H1 (cell line): ENCODE results near the gene ABLIM1. TPM values are rescaled to one million over a fixed set of nuclear protein-coding genes. Genes with fewer than 3 reads are reported as not detected.

Source experiments
- CTCF ChIA-PET: fragments of 300-600 bp; sonication (Branson Sonifier 250); formaldehyde crosslinking; loops from one replicate; lab custom pipeline; 2021; ENCODE audit not compliant: partially characterized antibody; lab: Charles Lee
- POLR2A ChIA-PET: fragments of 300-600 bp; sonication (Branson Sonifier 250); formaldehyde crosslinking; loops from one replicate; lab custom pipeline; 2021; ENCODE audit warnings: inconsistent platforms; ENCODE audit not compliant: partially characterized antibody; lab: Charles Lee
- DNase-seq, 2 experiments: peaks; one replicate each; pipeline versions ENCODE4 v3.0.0 to v3.0.0-alpha.2; 2010 to 2022; ENCODE audit warnings: low spot score in 2 of 2, low read depth in 1 of 2, mixed read lengths in 1 of 2
- FAIRE-seq: peaks from 2 replicates; lab custom pipeline; 2011; peaks lifted over from hg19 to GRCh38; lab: Jason Lieb, UNC
- H2AFZ ChIP-seq: 2 replicates; pipeline ENCODE4 v1.8.1; 2012; ENCODE audit warnings: low read length, inconsistent platforms
- H2AK5ac ChIP-seq: 2 replicates; pipeline ENCODE4 v1.6.1; 2013; ENCODE audit warnings: low read depth, low read length
- H2BK120ac ChIP-seq: replicated peaks from 2 replicates; pipeline ENCODE3; 2013; ENCODE audit warnings: low read depth, low read length, inconsistent platforms
- H2BK12ac ChIP-seq: 2 replicates; pipeline ENCODE4 v1.6.1; 2013; ENCODE audit warnings: low read depth, low read length
- H2BK15ac ChIP-seq: 2 replicates; pipeline ENCODE4 v1.6.1; 2013; ENCODE audit warnings: low read length
- H2BK20ac ChIP-seq: 2 replicates; pipeline ENCODE4 v1.6.1; 2013; ENCODE audit warnings: low read length
- H2BK5ac ChIP-seq: 2 replicates; pipeline ENCODE4 v1.6.1; 2013; ENCODE audit warnings: low read depth, low read length
- H3K14ac ChIP-seq: 2 replicates; pipeline ENCODE4 v1.6.1; 2013; ENCODE audit warnings: inconsistent platforms; ENCODE audit not compliant: insufficient read length
- H3K18ac ChIP-seq: 2 replicates; pipeline ENCODE4 v1.6.1; 2013; ENCODE audit warnings: low read length; ENCODE audit errors: extremely low read depth
- H3K23ac ChIP-seq: 2 replicates; pipeline ENCODE4 v1.6.1; 2013; ENCODE audit warnings: inconsistent platforms; ENCODE audit not compliant: insufficient read length
- H3K23me2 ChIP-seq: 2 replicates; pipeline ENCODE4 v1.6.1; 2013; ENCODE audit warnings: low read depth, low read length
- H3K27ac ChIP-seq: 2 replicates; pipeline ENCODE4 v1.6.1; 2011; ENCODE audit warnings: low read depth, low read length, inconsistent platforms
- H3K27me3 ChIP-seq, 4 experiments: replicated peaks in 1 of 4; 1 replicate in 1 of 4; 2 replicates in 3 of 4; pipeline versions ENCODE4 v1.6.1 to v1.8.1; 2011 to 2013; ENCODE audit warnings: low read length in 3 of 4, mild to moderate bottlenecking in 3 of 4, inconsistent platforms in 2 of 4, mixed read lengths in 2 of 4, moderate library complexity in 1 of 4; ENCODE audit not compliant: control insufficient read depth in 3 of 4, insufficient read depth in 3 of 4; ENCODE audit errors: extremely low read depth in 1 of 4
- H3K36me3 ChIP-seq, 4 experiments: 2 replicates each; pipeline versions ENCODE4 v1.6.1 to v1.8.1; 2011 to 2013; ENCODE audit warnings: mild to moderate bottlenecking in 4 of 4, low read length in 3 of 4, moderate library complexity in 2 of 4, control low read depth in 1 of 4, inconsistent platforms in 1 of 4; ENCODE audit not compliant: insufficient read depth in 4 of 4, control insufficient read depth in 2 of 4
- H3K4ac ChIP-seq: replicated peaks from 2 replicates; pipeline ENCODE3; 2013; ENCODE audit warnings: low read length, low read depth, mixed read lengths, inconsistent platforms; ENCODE audit not compliant: insufficient read length
- H3K4me1 ChIP-seq, 4 experiments: replicated peaks in 1 of 4; 1 replicate in 1 of 4; 2 replicates in 3 of 4; pipeline versions ENCODE4 v1.6.1 to v1.8.1; 2011 to 2013; ENCODE audit warnings: low read length in 3 of 4, inconsistent platforms in 2 of 4, mixed read lengths in 1 of 4; ENCODE audit not compliant: insufficient read depth in 4 of 4, control insufficient read depth in 3 of 4
- H3K4me2 ChIP-seq, 2 experiments: 2 replicates each; pipeline versions ENCODE4 v1.6.1 to v1.8.1; 2011 to 2013; ENCODE audit warnings: low read depth in 2 of 2, low read length in 2 of 2, control low read depth in 1 of 2, inconsistent platforms in 1 of 2, mild to moderate bottlenecking in 1 of 2; ENCODE audit not compliant: insufficient read depth in 1 of 2
- H3K4me3 ChIP-seq, 4 experiments: fragments of 200-600, 300-600 bp in 1 of 4; sonication (generic), shearing (Covaris generic), sonication (Bioruptor Twin) in 1 of 4; 2 replicates each; pipeline versions ENCODE4 v1.5.1 to v1.8.1; 2011 to 2016; ENCODE audit warnings: low read length in 4 of 4, low read depth in 3 of 4, control low read depth in 2 of 4, inconsistent platforms in 2 of 4, mild to moderate bottlenecking in 2 of 4, mixed read lengths in 1 of 4, moderate library complexity in 1 of 4; ENCODE audit not compliant: insufficient read depth in 2 of 4; ENCODE audit errors: extremely low read depth in 1 of 4
- H3K56ac ChIP-seq: replicated peaks from 2 replicates; pipeline ENCODE3; 2013; ENCODE audit warnings: low read depth, mild to moderate bottlenecking, mixed read lengths, low read length, inconsistent platforms; ENCODE audit not compliant: insufficient read length
- H3K79me1 ChIP-seq: 2 replicates; pipeline ENCODE4 v1.6.1; 2013; ENCODE audit warnings: low read depth, low read length, control low read depth
- H3K79me2 ChIP-seq, 2 experiments: 2 replicates each; pipeline versions ENCODE4 v1.6.1 to v1.8.1; 2012 to 2013; ENCODE audit warnings: low read length in 2 of 2, mild to moderate bottlenecking in 2 of 2, inconsistent platforms in 1 of 2; ENCODE audit not compliant: insufficient read depth in 2 of 2, control insufficient read depth in 1 of 2
- H3K9ac ChIP-seq, 4 experiments: replicated peaks in 1 of 4; 1 replicate in 1 of 4; 2 replicates in 3 of 4; pipeline versions ENCODE4 v1.6.1 to v1.8.1; 2011 to 2013; ENCODE audit warnings: low read depth in 3 of 4, low read length in 3 of 4, control low read depth in 2 of 4, mild to moderate bottlenecking in 2 of 4, moderate library complexity in 2 of 4, inconsistent platforms in 1 of 4; ENCODE audit errors: extremely low read depth in 1 of 4
- H3K9me3 ChIP-seq, 2 experiments: 2 replicates each; pipeline versions ENCODE4 v1.6.1 to v1.8.1; 2012 to 2013; ENCODE audit warnings: mild to moderate bottlenecking in 2 of 2, moderate library complexity in 2 of 2, control low read depth in 1 of 2, inconsistent platforms in 1 of 2, low read depth in 1 of 2, low read length in 1 of 2, mixed read lengths in 1 of 2; ENCODE audit not compliant: insufficient read depth in 2 of 2
- H4K20me1 ChIP-seq, 2 experiments: replicated peaks in 1 of 2; 2 replicates each; pipeline versions ENCODE3 to v1.8.1; 2011 to 2013; ENCODE audit warnings: inconsistent platforms in 2 of 2, low read length in 2 of 2, mild to moderate bottlenecking in 1 of 2; ENCODE audit not compliant: insufficient read depth in 2 of 2, control insufficient read depth in 1 of 2
- H4K5ac ChIP-seq: 2 replicates; pipeline ENCODE4 v1.6.1; 2013; ENCODE audit warnings: low read length, low read depth, mixed read lengths, inconsistent platforms; ENCODE audit not compliant: insufficient read length
- H4K8ac ChIP-seq: 2 replicates; pipeline ENCODE4 v1.8.0; 2013; ENCODE audit warnings: mild to moderate bottlenecking, moderate library complexity, low read length, inconsistent platforms; ENCODE audit not compliant: insufficient read depth; ENCODE audit errors: extremely low read depth
- H4K91ac ChIP-seq: replicated peaks from 2 replicates; pipeline ENCODE3; 2013; ENCODE audit warnings: low read length, mixed read lengths, inconsistent platforms; ENCODE audit not compliant: insufficient read length
- ASH2L ChIP-seq: fragments of 200-600, 300-600 bp; sonication (generic); IDR thresholded peaks from one replicate; pipeline ENCODE4 v1.7.1; 2017; ENCODE audit warnings: low read length
- GTF2F1 ChIP-seq: IDR thresholded peaks from 2 replicates; pipeline ENCODE4 v1.6.1; 2012; ENCODE audit warnings: low read depth, low read length, improper control_type of control experiment, borderline replicate concordance
- HDAC2 ChIP-seq, 2 experiments: fragments of 300-600 bp in 1 of 2; sonication (generic) in 1 of 2; IDR thresholded peaks; 2 replicates each; pipeline ENCODE4 v1.6.1; 2011 to 2012; ENCODE audit warnings: low read depth in 2 of 2, low read length in 2 of 2, mild to moderate bottlenecking in 2 of 2, moderate library complexity in 2 of 2, borderline replicate concordance in 1 of 2, inconsistent platforms in 1 of 2
- HDAC6 ChIP-seq: IDR thresholded peaks from one replicate; pipeline ENCODE4 v1.7.1; 2012; ENCODE audit warnings: low read depth, mild to moderate bottlenecking, inconsistent platforms, low read length, moderate library complexity
- MAFK ChIP-seq: IDR thresholded peaks from 2 replicates; pipeline ENCODE4 v1.6.1; 2012; ENCODE audit warnings: low read depth, mild to moderate bottlenecking, improper control_type of control experiment, low read length
- POLR2A ChIP-seq, 2 experiments: IDR thresholded peaks; 1 replicate in 1 of 2; 2 replicates in 1 of 2; pipeline ENCODE4 v1.6.1; 2011; ENCODE audit warnings: low read depth in 2 of 2, low read length in 2 of 2, mild to moderate bottlenecking in 2 of 2; ENCODE audit errors: control extremely low read depth in 1 of 2
- RXRA ChIP-seq: IDR thresholded peaks from 2 replicates; pipeline ENCODE4 v1.6.1; 2011; ENCODE audit warnings: low read depth, mild to moderate bottlenecking, low read length, moderate library complexity; ENCODE audit not compliant: insufficient read depth
- SUZ12 ChIP-seq: fragments of 200-600 bp; sonication (generic); IDR thresholded peaks from 2 replicates; pipeline ENCODE4 v1.6.1; 2012; ENCODE audit warnings: mild to moderate bottlenecking, inconsistent platforms, low read length, moderate library complexity, mixed read lengths
- TEAD4 ChIP-seq: IDR thresholded peaks from 2 replicates; pipeline ENCODE4 v1.6.1; 2012; ENCODE audit warnings: low read depth, low read length, inconsistent platforms, mixed read lengths
- WGBS, 2 experiments: shearing (Covaris generic) in 1 of 2; methylation state at CpG; one replicate each; pipeline versions ENCODE4 v1.1.6 to v1.1.7; 2013 to 2015; ENCODE audit warnings: low lambda C conversion rate in 2 of 2, mixed read lengths in 2 of 2, inconsistent platforms in 1 of 2, low coverage in 1 of 2, missing lambda C conversion rate in 1 of 2; ENCODE audit not compliant: insufficient replicate concordance in 2 of 2, insufficient coverage in 1 of 2, insufficient read length in 1 of 2; ENCODE audit errors: extremely low coverage in 1 of 2, missing lambda C conversion rate in 1 of 2; 5-methylcytosine and 5-hydroxymethylcytosine counted together
- polyA plus RNA-seq, 7 experiments: library from polyadenylated mRNA; depleted of rRNA in 3 of 7; stranded (reverse) in 5 of 7; unstranded in 2 of 7; fragments of >200 nt in 5 of 7; fragments of 200-250 nt in 2 of 7; gene quantifications; 1 replicate in 5 of 7; 2 replicates in 1 of 7; 4 replicates in 1 of 7; pipeline versions ENCODE4 v1.2.1 to v1.2.3, GENCODE V29; 2011 to 2013; ENCODE audit warnings: missing spikeins in 2 of 7, mixed read lengths in 2 of 7
- total RNA-seq: library from RNA; stranded (reverse); fragmentation: NEBNext Ultra II Directional; extraction: Animal tissue kit (Norgen Biotek cat#: 25700); gene quantifications from 2 replicates; pipeline ENCODE4 v1.2.1, GENCODE V29; 2021

Gene ABLIM1
- total and polyA plus RNA-seq, 2 of the 8 experiments (the other 6 are each of a cell fraction or from before 2014, with no cell fraction given) = 51.2 to 51.7 TPM

DNA sequence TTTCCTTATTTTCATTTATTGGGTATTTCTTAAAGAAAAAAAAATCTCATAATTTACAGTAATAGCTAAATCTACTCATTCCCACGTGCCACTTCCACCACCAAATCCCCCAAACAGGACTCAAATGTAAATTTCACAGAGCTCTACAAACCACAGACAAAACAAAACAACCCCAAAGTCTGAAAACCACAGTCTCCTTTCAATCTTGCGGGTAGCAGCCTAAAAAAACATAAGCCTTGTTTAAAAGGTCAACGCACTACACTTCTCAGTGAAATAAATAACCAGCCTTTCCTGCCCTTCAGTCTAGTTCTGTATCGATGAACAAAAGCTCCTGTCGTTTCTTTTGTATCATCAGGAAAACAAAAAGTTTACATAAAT lies 132.0 kb downstream of the ABLIM1 start:
- H2AFZ ChIP-seq = peak overlapping the region; percentile 92
- CTCF ChIA-PET = interaction anchor here (0.7 to 8.6 kb wide), 10 partner anchors 10 to 169 kb away, joined by 3 to 38 read pairs (median 4); no protein-coding TSS in a partner anchor
- H3K36me3 ChIP-seq = no peaks in the 10 kb centered on the region
- no peak overlapping the region for H3K56ac ChIP-seq
- H3K4me1 ChIP-seq = peaks cover 3 to 23% (median 9%) of the 10 kb centered on the region in 4 experiments; a peak in 5 of 7 replicates
- H4K91ac ChIP-seq = no peak overlapping the region
- TF ChIP-seq MAFK = no peak
- TF ChIP-seq GTF2F1 = no peak
- TF ChIP-seq POLR2A (IDR thresholded peaks at IDR 0.05; ENCODE audit: control extremely low read depth in 1 of 2, low read depth in 2 of 2, low read length in 2 of 2) = no peak
- TF ChIP-seq TEAD4 = no peak
- no peak for TF ChIP-seq HDAC6
- no peak for TF ChIP-seq RXRA
- no peak for TF ChIP-seq ASH2L
- no peak for TF ChIP-seq HDAC2 (IDR thresholded peaks at IDR 0.05; ENCODE audit: borderline replicate concordance in 1 of 2, low read depth in 2 of 2, low read length in 2 of 2)
- TF ChIP-seq SUZ12 = no peak
- TF ChIP-seq, all 59 proteins: peak for 0
- Histone ChIP-seq H3K18ac (peak overlapping the region; percentile 81), H3K23me2 (peaks cover 5% of the 10 kb centered on the region), H4K5ac (no peak overlapping the region), H3K27me3 (peaks cover 0 to under 1% (median 0%) of the 10 kb centered on the region in 4 experiments; a peak in 1 of 7 replicates), H3K14ac (no peak overlapping the region), H4K8ac (no peak overlapping the region), H2AK5ac (no peak overlapping the region), H2BK120ac (no peak overlapping the region), H2BK20ac (no peak overlapping the region), H3K4me2 (peak overlapping the region; percentile 74 to 93), H2BK12ac (peak overlapping the region; percentile 90; the same call in 1 of the 2 replicates), H3K9ac (peak overlapping the region in 3 of 4 experiments; percentile 38 to 68 (median 51); a peak in 5 of 7 replicates), H3K79me1 (0 out of 2 replicates have a peak, but pooled peaks cover 3% of the 10 kb centered on the region), H3K79me2 (peaks cover 3 to 46% of the 10 kb centered on the region in 2 experiments; a peak in 3 of 4 replicates), H3K4ac (no peak overlapping the region), H3K23ac (no peak overlapping the region), H3K27ac (peak overlapping the region; percentile 26; the same call in 1 of the 2 replicates), H3K9me3 (no peaks in the 10 kb centered on the region), H2BK15ac (no peak overlapping the region), H4K20me1 (peaks cover 0 to 2% of the 10 kb centered on the region in 2 experiments), H3K4me3 (peak overlapping the region; percentile 45 to 73 (median 66)), H2BK5ac (no peak overlapping the region; the same call in 1 of the 2 replicates)
- DNase-seq (no peak), FAIRE-seq (no peak)
- POLR2A ChIA-PET = interaction anchor here (0.8 to 2.3 kb wide), 7 partner anchors 11 to 281 kb away, joined by 4 to 10 read pairs (median 5); no protein-coding TSS in a partner anchor
- 9% methylated on average over 5 of the region's 5 CpGs; no CpG with 5 or more reads in 1 of the 2 experiments for WGBS, 2 experiments
